ENCODE measurements around the gene NCOA4. TPM values are rescaled to one million over a fixed set of nuclear protein-coding genes. Genes with fewer than 3 reads are reported as not detected.

The NCOA4 gene
- total RNA-seq, result 116 and 152 TPM in 2 replicates

GRCh38 chr10:46030091-46030937, at the start of gene NCOA4:
Gene NCOA4, minus strand, starts transcription at chr10:46030623. Its CDS starts 13,943 bp downstream, at chr10:46016680.

GRCh38 chr10:46046261-46046660, 15.8 kb upstream of the NCOA4 start, which contains the start of gene MSMB:
Gene MSMB, minus strand, starts transcription at chr10:46046269. Its CDS starts 32 bp downstream, at chr10:46046237.

GRCh38 chr10:45972106-45972812, 58.2 kb downstream of the NCOA4 start, which contains the start of gene TIMM23:
Gene TIMM23, plus strand, starts transcription at chr10:45972489. Its CDS starts 136 bp downstream, at chr10:45972625.

Other genes starting within 250 kb of the NCOA4 start
- gene AGAP4, start 183.1 kb downstream of the NCOA4 start, total RNA-seq, result 0.89 and 5.5 TPM in 2 replicates
- 129 and 141 TPM in 2 replicates for gene TIMM23, start 58.1 kb downstream of the NCOA4 start, total RNA-seq
- not detected in 2 replicates for gene MSMB, start 15.6 kb upstream of the NCOA4 start, total RNA-seq